NCI-H146 treated with DMSO at 0.1 percent for 48 hours (cell line): ENCODE measurements around the gene BAIAP2L1.
"Not testable (repeated sequence)": the region's sequence is repeated elsewhere in the genome, so short reads cannot be mapped to it uniquely, and the experiment has no call there.

ENCODE experiments used
- DNase-seq: peaks from one replicate; lab custom pipeline; 2025; ENCODE audit not compliant: unreplicated experiment; lab: John Stamatoyannopoulos, UW

The BAIAP2L1 gene, protein sequence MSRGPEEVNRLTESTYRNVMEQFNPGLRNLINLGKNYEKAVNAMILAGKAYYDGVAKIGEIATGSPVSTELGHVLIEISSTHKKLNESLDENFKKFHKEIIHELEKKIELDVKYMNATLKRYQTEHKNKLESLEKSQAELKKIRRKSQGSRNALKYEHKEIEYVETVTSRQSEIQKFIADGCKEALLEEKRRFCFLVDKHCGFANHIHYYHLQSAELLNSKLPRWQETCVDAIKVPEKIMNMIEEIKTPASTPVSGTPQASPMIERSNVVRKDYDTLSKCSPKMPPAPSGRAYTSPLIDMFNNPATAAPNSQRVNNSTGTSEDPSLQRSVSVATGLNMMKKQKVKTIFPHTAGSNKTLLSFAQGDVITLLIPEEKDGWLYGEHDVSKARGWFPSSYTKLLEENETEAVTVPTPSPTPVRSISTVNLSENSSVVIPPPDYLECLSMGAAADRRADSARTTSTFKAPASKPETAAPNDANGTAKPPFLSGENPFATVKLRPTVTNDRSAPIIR

DNA sequence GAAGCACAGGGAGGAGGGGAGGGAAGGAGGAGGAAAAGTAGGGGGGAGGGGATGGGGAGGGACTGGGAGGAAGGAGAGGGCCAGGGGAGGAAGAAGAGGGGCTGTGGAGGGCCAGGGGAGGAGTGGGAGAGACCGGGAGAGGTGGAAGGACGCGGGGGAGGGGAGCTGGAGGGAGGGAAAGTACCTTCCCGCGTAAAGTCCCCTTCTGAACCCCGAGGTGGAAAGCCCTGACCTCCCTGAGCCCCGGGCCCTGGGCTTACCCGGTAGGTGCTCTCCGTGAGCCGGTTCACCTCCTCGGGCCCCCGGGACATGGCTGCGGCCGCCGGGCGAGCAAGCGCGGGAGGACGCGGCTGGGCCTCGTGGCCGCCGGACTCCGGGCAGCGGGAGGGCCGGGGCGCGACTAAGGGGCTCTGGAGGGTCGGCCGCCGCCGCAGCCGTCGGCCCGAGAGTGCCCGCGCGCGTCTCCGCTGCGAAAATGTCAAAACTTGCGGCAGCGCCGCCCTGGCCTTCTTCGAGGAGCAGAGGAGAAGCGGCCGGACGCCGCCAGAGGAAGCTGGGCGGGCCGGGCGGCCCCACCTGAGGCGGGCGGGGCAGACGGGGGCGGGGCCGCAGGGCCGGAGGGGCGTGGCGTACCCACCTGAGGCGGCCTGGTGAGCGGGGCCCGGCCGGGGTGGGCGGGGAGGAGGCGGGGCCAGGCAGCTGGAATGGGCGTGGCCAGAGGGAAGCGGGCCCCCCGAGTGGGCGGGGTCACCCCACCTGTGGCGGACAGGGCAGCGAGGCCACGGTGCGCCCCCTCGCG, at the start of gene BAIAP2L1:
BAIAP2L1 (minus strand) TSS at position 549 of the 799 bp plus-strand sequence; CDS start at position 311, 238 bp downstream.
- peak; percentile 74 for DNase-seq

DNA sequence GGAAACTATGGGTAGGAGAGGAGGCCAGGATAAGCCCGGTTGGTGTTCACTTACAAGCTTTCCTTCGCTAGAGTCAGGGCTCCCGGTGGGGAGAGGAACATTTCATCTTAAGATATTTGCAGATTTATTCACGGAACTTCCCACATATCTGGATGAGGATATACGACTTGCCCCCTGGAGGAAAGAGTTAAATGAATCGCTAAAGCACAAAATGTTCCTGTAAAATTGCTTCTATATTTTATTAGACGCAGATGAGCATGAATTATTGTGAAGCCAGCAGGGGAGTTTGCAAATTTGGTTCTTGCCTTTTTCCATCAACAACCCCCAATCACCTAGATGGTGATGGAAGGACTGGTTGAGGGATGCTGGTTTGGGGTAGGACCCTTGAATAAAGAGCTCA, 47.9 kb upstream of the BAIAP2L1 start:
- no peak for DNase-seq

DNA sequence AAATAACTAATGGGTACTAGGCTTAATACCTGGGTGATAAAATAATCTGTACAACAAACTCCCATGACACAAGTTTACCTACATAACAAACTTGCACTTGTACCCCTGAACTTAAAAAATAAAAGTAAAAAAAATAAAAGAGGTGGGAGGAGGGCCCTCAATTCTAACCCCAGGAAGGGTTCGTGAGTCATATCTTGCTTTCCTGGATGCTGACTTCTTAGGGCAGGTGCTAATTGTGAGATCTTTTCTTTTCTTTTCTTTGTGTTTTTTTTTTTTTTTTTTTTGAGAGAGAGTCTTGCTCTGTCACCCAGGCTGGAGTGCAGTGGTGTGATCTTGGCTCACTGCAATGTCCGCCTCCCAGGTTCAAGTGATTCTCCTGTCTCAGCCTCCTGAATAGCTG, 40.1 kb upstream of the BAIAP2L1 start:
- not testable (repeated sequence) for DNase-seq

DNA sequence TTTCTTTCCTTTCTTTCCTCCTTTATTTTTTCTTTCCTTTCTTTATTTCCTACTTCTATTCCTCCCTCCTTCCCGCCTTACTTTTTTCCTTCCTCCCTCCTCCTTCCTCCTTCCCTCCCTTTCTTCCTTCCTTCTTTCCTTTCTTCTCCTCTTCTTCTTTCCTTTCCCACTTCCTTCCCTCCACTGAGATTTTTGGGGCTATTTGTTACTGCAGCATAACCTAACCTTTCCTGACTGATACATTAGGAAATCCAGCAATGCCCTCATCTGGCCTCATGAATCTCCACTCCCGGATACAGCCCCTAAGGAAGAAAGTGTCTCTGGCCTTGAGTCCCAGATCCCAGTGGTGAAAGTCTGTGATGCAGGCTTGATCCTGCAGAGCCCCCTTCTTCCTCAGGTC, 38.6 kb upstream of the BAIAP2L1 start:
- no peak for DNase-seq

DNA sequence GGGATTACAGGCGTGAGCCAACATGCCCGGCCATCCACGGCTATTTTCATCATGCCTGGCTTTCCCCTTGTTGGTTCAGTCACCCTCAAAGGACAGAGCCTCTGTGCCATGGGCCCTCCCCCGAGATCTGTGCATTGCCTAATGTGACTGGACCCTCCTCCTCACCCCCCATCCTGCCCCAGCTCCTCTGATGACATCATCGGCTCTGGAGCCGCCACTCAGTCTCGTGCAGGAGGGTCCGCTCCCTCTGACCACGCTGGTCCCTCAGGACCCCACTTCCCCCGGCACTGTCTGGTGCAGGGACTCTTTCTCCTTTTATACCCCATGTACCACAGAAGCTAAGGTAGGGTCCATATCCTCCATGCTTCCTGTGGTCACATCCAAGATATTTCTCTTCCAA, 33.2 kb upstream of the BAIAP2L1 start:
- DNase-seq: no peak

DNA sequence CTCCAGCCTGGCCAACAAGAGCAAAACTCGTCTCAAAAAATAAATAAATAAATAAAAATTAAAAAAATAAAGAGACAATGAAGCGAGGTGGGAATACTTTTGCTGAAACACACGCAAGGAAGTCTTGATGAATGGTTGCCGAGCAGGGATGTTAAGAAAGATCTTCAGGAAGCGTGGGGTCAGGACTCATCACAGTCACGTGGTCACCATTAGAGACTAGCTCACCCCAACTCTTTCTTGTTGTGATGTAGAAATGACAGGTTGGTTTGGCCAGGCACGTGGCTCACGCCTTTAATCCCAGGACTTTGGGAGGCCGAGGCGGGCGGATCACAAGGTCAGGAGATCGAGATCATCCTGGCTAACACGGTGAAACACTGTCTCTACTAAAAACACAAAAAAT, 28.9 kb upstream of the BAIAP2L1 start:
- DNase-seq: no peak

DNA sequence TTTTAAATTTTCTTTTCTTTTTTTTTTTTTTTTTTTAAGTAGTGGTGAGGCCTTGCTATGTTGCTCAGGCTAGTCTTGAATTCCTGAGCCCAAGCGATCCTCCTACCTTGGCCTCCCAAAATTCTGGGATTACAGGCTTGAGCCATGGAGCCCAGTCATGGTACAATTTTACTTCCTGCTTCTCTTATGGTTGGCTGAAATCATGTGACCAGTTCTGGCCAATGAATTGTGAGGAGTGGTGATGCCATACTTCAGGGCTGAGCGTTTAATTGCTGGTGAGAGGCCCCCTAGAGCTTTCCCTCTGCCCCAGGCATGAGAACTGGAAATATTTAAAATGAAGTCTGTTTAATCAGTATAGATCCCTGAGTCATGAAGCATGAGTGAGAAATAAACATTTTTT, 22.2 kb upstream of the BAIAP2L1 start:
- no peak for DNase-seq

DNA sequence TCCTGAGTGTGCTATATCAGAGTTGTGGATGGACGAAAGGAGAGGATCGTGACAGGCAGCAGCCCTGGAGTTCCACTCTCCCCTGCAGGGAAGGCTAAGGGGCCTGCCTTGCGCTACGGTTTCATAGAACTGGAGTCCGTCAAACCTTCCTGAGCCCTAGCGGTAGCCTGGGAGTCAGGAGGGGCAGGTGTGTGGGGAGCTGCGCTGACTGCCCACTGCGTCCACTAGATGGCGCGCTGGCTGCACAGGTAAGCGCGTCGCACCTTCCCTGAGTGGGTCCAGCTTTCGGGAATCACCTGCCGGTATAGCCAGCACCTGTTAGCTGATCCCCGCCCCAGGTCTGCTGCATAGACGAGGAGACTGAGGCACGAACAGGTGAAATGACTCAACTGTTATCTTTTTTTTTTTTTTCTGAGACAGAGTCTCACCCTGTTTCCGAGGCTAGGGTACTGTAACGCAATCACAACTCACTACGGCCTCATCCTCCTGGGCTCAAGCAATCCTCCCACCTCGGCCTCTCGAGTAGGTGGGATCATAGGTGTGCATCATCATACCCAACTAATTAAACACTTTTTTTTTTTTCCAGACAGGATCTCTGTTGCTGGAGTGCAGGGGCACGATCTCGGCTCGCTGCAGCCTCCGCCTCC, 20.2 kb upstream of the BAIAP2L1 start:
- peak; percentile 53 for DNase-seq

DNA sequence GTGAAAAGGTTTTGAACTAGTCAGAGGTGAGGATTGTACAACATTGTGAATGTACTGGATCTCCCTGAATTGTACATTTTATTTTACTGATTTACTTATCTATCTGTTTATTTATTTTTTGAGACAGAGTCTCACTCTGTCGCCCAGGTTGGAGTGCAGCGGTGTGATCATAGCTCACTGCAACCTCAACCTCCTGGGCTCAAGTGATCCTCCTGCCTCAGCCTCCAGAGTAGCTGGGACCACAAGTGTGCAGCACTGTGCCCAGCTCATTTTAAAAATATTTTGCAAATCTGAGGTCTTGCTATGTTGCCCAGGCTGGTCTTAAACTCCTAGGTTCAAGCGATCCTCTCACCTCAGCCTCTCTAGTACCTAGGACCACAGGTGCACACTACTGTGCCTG, 19.1 kb upstream of the BAIAP2L1 start:
- not testable (repeated sequence) for DNase-seq

DNA sequence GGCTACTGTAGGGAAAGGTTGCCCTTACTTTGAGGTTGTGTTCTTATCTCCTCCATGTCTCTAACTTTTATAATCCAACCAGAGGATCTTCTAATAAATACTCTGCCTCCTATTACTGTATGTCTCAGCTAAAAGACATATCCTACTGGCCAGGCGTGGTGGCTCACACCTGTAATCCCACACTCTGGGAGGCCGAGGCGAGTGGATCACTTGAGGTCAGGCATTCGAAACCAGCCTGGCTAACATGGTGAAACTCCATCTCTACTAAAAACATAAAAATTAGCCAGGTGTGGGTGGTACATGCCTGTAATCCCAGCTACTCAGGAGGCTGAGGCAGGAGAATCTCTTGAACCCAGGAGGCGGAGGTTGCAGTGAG, 18.4 kb upstream of the BAIAP2L1 start:
- DNase-seq: not testable (repeated sequence)

DNA sequence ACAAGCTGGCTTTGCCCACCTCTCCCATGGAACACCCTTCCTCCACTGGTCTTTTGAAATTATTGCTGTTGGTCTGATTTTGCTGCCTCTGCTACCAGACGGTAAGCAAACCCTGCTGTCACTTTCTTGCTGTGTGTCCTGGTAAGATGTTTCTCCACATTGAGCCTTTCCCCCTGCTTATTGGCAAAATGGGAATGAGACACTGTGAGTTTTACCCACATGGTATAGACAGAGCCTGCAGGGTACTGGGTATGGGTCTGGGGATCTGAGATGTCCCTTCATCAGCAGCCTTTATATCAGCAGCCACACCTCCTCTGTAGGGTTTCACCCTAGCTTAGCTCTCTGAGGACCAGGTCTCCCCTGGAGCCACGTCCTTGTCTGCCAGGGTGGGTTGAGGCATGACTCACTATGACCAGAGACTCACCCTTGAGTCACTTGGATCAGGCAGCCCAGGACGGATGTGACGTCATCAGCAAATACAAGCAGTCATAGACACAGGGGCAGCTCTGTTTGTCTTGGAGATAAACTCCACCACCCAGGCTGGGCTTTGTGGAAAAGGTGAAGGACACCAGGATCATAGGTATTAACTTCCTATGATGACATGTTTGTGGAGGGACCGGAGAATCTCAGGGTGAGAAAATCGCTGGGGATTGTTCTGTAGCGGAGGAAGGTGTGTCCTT, 17.9 kb upstream of the BAIAP2L1 start:
- DNase-seq: no peak

DNA sequence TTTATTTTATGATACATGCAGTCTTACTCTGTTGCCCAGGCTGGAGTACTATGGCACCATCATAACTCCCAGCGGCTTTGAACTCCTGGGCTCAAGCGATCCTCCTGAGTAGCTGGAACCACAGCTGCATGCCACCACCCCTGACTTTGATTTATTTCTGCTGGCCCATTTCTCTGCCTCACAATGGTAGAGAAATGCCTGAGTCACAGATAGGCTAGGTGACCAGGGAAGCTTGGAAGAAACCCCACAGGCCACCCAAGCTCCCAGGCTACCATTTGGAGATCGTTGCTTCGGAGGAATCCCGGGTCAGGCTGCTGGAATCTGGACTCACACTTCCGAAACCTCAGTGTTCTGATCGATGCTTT, 17.4 kb upstream of the BAIAP2L1 start:
- no peak for DNase-seq

DNA sequence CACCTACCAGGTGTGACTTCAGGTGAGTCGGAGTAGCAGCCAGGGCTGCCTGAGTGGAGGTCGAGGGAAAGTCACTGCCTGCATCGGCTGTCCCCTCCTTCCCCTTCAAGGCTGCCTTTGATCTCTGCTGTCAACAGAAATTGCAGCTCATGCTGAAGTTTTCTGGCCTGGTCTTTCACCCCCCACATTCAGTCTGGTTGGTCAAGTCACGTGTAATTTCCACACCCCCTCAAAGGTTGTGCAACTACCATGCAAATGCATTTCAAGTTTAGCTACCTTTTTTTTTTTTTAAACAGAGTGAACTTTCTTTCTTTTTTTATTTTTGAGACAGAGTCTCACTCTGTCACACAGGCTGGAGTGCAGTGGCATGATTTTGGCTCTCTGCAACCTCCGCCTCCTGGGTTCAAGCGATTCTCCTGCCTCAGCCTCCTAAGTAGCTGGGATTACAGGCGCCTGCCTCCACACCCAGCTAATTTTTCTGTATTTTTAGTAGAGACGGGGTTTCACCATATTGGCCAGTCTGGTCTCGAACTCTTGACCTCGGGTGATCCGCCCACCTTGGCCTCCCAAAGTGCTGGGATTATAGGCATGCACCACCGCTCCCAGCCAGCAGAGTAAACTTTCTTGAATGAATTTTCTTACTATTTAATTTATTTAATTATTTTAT, 16.8 kb upstream of the BAIAP2L1 start:
- DNase-seq: not testable (repeated sequence)

DNA sequence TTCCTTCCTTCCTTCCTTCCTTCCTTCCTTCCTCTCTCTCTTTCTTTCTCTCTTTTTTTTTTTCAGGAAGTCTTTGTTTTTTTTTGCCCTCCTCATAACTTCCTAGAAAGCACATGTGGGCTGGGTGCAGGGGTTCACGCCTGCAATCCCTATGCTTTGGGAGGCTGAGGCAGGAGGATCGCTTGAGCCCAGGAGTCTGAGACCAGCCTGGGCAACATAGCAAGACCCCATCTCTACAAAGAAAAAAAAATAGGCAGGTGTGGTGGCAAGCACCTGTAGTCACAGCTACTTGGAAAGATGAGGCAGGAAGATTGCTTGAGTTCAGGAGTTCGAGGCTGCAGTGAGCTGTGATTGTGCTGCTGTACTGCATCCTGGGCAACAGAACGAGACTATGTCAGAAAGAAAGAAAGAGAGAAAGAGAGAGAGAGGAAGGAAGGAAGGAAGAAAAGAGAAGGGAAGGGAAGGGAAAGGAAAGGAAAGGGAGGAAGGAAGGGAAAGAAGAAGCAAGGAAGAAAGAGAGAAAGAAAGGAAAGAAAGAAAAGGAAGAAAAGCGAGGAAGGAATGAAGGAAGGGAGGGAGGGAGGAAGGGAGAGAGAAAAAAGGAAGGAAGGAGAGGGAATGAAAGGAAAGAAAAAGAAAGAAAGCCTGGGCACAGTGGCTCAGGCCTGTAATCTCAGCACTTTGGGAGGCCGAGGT, 13.5 kb upstream of the BAIAP2L1 start:
- no peak for DNase-seq

DNA sequence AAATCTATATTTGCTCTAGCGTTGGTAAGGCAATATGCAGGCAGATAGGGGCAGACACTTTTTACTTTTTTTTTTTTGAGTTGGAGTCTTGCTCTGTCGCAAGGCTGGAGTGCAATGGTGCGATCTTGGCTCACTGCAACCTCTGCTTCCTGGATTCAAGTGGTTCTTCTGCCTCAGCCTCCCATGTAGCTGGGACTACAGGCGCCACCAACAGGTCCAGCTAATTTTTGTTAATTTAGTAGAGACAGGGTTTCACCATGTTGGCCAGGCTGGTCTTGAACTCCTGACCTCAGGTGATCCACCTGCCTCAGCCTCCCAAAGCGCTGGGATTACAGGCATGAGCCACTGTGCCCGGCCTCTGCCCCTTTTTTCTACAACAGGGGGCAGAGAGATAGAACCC, 12.8 kb upstream of the BAIAP2L1 start:
- not testable (repeated sequence) for DNase-seq

DNA sequence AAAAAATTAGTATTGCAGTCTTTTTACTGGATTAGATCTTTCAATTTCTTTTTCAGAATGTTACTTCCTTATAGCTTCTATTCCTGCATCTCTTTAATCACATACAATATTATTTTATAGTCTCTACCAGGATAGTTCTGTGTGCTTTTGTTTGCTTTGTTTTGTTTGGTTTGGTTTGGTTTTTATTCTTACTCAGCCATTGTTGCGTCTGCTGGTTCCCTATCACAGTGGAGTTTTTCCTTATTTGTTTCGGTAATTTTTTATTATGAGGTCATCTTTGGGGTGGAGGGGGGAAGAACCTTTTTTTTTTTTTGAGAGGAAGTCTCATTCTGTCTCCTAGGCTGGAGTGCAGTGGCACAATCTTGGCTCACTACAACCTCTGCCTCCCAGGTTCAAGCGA, 9.0 kb upstream of the BAIAP2L1 start:
- DNase-seq: no peak

DNA sequence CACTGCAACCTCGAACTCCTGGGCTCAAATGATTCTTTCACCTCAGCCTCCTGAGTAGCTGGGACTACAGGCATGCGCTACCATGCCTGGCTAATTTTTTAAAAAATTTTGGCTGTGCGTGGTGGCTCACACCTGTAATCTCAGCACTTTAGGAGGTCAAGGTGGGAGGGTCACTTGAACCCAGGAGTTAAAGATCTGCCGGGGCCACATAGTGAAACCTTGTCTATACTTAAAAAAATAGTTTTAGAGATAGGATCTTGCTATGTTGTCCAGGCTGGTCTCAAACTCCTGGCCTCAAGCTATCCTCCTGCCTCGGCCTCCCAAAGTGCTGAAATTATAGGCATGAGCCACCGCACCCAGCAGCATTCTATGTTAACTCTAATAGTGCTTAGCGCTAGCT, 7.3 kb upstream of the BAIAP2L1 start:
- DNase-seq: not testable (repeated sequence)

DNA sequence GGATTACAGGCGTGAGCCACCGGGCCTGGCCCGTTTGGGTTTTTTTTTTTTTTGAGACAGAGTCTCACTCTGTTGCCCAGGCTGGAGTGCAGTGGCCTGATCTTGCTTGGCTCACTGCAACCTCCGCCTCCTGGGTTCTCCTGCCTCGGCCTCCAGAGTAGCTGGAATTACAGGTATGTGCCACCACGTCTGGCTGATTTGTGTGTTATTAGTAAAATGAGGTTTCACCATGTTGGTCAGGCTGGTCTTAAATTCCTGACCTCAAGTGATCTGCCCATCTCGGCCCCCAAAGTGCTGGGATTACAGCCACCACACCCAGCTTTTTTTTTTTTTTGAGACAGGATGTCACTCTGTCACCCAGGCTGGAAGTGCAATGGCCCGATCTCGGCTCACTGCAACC, 5.9 kb upstream of the BAIAP2L1 start:
- DNase-seq: no peak

DNA sequence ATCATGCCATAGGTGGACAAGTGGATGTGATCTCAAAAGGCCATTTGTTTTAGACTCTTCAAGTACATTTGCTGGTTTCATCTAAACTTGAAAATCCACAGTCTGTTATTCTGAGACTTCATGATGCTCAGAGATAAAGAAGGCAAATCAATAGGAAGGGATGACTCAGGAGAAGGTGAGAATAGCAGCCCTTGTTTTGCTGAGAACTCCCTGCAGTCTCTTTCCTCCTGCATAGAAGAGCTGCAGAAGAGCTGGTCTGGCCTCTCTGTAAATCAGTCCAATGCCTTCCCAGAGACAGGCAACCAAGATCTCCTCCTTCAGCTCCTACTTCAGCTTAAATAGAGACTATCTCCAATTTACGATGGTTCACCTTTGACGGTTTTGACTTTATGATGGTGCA, 4.0 kb upstream of the BAIAP2L1 start:
- no peak for DNase-seq
